SK-N-MC (cell line): Measurements from ENCODE around the gene PMEL.

Experiments used
- DNase-seq: peaks from one replicate; pipeline ENCODE4 v3.0.0-alpha.2; 2011; ENCODE audit warnings: low read depth, low spot score
- H3K27ac ChIP-seq: fragments of 200-600 bp; sonication (generic); 2 replicates; pipeline ENCODE4 v1.5.1; 2016; ENCODE audit warnings: mixed run types
- H3K36me3 ChIP-seq: fragments of 200-600 bp; sonication (generic); 2 replicates; pipeline ENCODE4 v1.6.1; 2017; ENCODE audit warnings: antibody characterized with exemption, low read length, mixed read lengths; ENCODE audit not compliant: insufficient read depth
- H3K4me3 ChIP-seq: fragments of 200-600 bp; sonication (generic); 2 replicates; pipeline ENCODE4 v1.5.1; 2016
- H3K9ac ChIP-seq: fragments of 200-600 bp; sonication (generic); 2 replicates; pipeline ENCODE4 v1.8.0; 2017; ENCODE audit warnings: mixed run types, mixed read lengths; ENCODE audit not compliant: insufficient read length
- H3K9me3 ChIP-seq: fragments of 200-600 bp; sonication (generic); 2 replicates; pipeline ENCODE4 v1.6.1; 2017; ENCODE audit warnings: low read depth, mild to moderate bottlenecking, antibody characterized with exemption, low read length, moderate library complexity, mixed read lengths
- EZH2 ChIP-seq: fragments of 200-600 bp; sonication (generic); IDR thresholded peaks from one replicate; pipeline ENCODE4 v1.6.1; 2017; ENCODE audit warnings: antibody characterized with exemption
- FOXP2 ChIP-seq: optimal IDR thresholded peaks from 2 replicates; pipeline ENCODE3; 2011; ENCODE audit warnings: mild to moderate bottlenecking, moderate library complexity; ENCODE audit not compliant: insufficient read depth; ENCODE audit errors: extremely low read length, control extremely low read depth
- POLR2AphosphoS5 ChIP-seq: IDR thresholded peaks from 2 replicates; pipeline ENCODE4 v1.6.1; 2012; ENCODE audit warnings: mild to moderate bottlenecking, low read depth, low read length, borderline replicate concordance

The PMEL gene

DNA sequence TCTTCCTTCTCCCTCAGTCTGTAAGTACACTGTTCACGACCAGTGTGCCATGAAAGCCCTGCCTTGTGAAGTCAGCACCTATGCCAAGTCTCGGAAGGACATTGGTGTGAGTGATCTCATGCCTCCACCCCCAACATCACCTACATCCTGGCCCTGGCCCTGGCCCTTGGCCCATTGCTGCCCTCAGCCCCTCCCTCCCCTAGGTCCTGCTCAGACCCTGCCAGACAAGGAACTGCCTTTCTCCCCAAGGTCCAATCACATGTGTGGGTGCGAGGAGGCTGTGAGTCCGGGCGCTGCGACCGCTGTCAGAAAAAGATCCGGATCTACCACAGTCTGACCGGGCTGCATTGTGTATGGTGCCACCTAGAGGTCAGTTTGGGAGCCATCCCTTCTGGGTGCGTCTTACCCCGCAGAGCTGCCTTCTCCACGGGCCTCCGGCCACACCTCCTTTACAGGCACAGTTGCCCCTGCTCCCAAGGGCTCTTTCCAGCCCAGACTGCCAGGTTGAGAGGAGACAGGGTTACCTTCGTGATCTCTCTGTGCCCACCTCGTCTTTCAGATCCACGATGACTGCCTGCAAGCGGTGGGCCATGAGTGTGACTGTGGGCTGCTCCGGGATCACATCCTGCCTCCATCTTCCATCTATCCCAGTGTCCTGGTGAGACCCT lies 25.6 kb downstream of the PMEL start:
- H3K27ac ChIP-seq: no peak overlapping the region
- TF ChIP-seq FOXP2 (peak; percentile 57), EZH2 (no peak)
- H3K9ac ChIP-seq: no peak overlapping the region
- no peaks in the 10 kb centered on the region for H3K9me3 ChIP-seq
- peak overlapping the region; percentile 30 for H3K4me3 ChIP-seq
- DNase-seq: no peak
- no peaks in the 10 kb centered on the region for H3K36me3 ChIP-seq

DNA sequence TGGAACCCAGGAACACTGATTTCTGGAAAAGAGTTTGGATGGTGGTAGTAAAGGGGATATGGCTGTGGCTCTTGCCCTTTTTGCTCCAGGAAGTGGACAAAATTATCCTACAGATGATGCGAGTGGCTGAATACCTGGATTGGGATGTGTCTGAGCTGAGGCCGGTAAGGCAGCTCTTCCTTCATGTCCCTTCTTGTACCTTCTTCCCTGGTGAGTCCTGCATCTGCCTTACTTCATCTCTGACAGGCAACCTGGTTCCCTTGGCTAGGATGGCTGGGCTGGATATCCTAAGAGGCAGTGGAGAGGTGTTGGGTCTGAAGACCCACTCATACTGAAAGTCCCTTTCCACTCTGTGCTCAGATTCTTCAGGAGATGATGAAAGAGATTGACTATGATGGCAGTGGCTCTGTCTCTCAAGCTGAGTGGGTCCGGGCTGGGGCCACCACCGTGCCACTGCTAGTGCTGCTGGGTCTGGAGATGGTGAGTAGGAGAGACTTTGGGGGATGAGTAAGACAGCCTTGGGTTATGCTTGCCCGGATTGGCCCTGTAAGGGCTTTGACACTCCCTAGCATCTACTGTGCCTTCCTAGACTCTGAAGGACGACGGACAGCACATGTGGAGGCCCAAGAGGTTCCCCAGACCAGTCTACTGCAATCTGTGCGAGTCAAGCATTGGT lies 26.9 kb downstream of the PMEL start:
- no peaks in the 10 kb centered on the region for H3K9me3 ChIP-seq
- H3K9ac ChIP-seq: no peak overlapping the region
- H3K36me3 ChIP-seq: no peaks in the 10 kb centered on the region
- no peak overlapping the region for H3K4me3 ChIP-seq
- H3K27ac ChIP-seq: no peak overlapping the region
- TF ChIP-seq FOXP2 (no peak), POLR2AphosphoS5 (no peak), EZH2 (no peak)
- DNase-seq: no peak

DNA sequence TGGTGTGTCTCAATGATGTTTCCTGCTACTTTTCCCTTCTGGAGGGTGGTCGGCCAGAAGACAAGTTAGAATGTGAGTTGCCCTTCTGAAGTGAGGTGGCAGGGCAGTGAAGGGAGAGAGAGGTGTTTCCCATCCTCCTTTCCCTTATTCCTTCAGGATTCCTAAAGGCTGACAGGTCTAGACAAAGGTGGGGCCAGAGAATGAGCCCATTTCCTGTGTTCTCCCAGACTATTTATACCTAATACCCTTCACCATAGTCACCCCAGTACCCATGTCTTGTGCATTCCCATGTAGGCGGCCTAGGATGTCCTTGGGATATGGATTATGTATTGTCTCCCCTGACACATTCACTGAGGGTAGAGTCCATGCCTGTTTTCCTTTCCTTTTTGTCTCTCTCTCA lies 27.9 kb downstream of the PMEL start:
- Histone ChIP-seq H3K9me3 (no peaks in the 10 kb centered on the region), H3K36me3 (no peaks in the 10 kb centered on the region), H3K27ac (no peak overlapping the region), H3K4me3 (no peak overlapping the region), H3K9ac (no peak overlapping the region)
- DNase-seq: no peak
- no peak for TF ChIP-seq POLR2AphosphoS5
- no peak for TF ChIP-seq FOXP2
- no peak for TF ChIP-seq EZH2

DNA sequence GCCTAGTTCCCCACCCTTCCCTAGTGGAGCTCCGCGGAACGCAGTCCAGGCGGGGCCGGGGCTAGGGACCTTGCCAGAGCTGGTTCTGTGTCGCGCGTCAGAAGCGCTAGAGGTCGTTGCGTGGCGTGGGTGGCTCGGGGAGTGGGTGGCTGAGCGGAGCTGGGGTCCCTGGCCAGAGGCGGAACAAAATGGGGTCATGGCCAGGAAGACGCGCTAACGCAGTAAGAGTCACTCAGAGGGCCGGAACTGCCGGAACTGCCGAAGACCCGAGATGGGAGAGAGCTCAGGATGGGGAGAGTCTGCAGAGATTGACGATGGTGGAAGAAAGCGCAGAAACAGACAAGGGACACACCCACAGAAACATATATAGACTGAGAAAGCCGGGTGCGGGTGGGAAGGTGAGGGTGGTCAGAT lies 30.1 kb downstream of the PMEL start:
- no peak for DNase-seq
- H3K9ac ChIP-seq: no peak overlapping the region
- H3K9me3 ChIP-seq: no peaks in the 10 kb centered on the region
- no peak overlapping the region for H3K4me3 ChIP-seq
- TF ChIP-seq FOXP2: no peak
- TF ChIP-seq EZH2: no peak
- no peak for TF ChIP-seq POLR2AphosphoS5
- no peaks in the 10 kb centered on the region for H3K36me3 ChIP-seq
- H3K27ac ChIP-seq: no peak overlapping the region

DNA sequence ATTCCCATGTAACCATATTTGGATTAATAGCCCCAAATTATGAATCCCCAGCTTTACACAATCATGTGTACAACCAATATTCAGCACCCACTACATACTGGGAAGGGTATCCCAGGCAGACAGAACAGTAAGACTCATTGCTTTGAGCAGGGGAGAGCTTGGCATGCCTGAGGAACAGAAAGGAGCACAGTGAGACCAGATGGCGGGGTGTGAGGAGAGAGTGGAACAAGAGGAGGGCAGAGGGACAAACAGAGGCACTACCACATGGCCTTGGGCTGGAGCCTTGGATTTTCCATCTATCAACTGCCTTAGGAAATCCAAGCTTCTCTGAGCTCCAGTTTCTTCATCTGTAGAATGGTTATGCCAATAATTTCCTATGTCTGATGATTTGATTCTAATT lies 31.1 kb downstream of the PMEL start:
- H3K9me3 ChIP-seq: no peaks in the 10 kb centered on the region
- no peak for DNase-seq
- no peak overlapping the region for H3K9ac ChIP-seq
- H3K4me3 ChIP-seq: no peak overlapping the region
- H3K36me3 ChIP-seq: no peaks in the 10 kb centered on the region
- TF ChIP-seq EZH2 (no peak), FOXP2 (no peak), POLR2AphosphoS5 (no peak)
- H3K27ac ChIP-seq: no peak overlapping the region

DNA sequence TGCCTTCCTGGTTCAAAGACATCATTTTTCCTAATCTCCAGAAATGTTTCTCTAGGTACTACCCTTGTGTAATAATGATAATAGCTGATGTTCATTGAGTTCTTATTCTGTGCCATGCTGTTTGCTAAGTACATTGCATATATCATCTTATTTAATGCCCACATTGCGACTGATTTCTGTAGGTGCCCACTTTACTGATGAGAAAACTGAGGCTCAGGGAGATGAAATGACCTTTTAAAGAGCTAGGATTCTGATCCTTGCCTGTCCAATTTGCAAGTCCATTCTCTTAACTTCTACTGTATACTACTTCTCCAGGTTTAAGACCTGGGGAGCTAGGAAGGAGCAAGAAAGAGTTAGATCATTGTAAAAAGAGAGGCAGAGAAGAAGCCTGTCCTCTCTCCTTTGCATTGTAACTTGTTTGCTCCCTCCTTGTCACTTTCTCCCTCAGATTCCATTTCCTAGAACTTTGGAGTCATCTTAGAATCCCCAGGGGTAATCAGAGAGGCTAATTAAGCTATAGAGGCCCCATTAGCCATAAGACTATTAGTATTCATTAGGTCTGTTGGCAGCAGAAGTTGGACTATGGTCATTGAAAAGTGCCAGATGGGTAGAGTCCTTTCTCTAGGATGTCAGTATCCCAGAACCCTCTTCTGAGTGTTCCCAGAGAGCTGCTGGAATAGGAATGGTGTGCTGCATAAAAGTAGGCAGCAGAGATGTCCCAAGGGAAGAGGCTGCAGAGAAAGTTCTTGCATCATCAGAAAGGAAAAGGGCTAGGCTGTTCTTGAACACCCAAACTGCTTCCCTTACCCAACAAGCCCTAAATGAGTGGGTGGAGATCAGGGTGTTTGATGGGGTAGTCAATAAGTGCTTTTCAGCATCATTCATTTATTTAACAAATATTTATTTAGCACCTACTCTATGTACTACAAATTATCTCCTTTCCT lies 31.8 kb downstream of the PMEL start:
- Histone ChIP-seq H3K4me3 (no peak overlapping the region), H3K9ac (no peak overlapping the region), H3K36me3 (no peaks in the 10 kb centered on the region), H3K27ac (no peak overlapping the region), H3K9me3 (no peaks in the 10 kb centered on the region)
- no peak for DNase-seq
- TF ChIP-seq FOXP2: no peak
- no peak for TF ChIP-seq POLR2AphosphoS5
- no peak for TF ChIP-seq EZH2

DNA sequence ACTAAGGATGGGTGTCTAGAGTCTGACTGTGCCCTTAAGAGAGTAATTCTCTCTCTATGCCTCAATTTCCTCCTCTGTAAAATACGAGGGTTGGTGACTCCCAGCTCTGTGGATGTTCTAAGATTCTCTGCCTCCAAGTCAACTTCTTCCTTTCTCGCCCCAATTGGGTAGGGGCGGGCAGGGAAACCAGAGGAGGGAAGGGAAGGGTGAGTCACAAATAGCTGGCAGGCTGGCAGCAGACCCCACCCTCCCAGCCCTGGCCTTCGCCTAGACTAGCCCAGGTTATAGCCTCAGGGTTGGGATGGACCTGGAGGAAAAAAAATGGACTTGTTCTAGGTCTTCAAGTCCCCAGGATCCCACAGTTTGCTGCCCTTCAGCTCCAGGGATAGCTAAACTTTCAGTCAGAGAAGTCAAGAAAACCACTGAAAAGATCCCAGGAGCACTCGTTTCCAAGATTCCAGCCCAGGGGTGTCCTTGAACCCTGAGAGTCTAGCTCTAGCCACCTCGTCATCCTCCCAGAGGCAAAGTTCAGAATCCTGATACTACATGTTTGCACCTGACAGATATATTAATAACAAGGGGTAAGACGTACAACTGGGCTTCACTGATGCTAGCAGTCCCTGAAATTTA lies 32.6 kb downstream of the PMEL start:
- TF ChIP-seq FOXP2 (no peak), POLR2AphosphoS5 (no peak), EZH2 (no peak)
- no peak overlapping the region for H3K9ac ChIP-seq
- DNase-seq: no peak
- no peaks in the 10 kb centered on the region for H3K9me3 ChIP-seq
- H3K36me3 ChIP-seq: no peaks in the 10 kb centered on the region
- 0 out of 2 replicates have a peak overlapping the region, but pooled peaks have one; percentile 57 for H3K27ac ChIP-seq
- no peak overlapping the region for H3K4me3 ChIP-seq

DNA sequence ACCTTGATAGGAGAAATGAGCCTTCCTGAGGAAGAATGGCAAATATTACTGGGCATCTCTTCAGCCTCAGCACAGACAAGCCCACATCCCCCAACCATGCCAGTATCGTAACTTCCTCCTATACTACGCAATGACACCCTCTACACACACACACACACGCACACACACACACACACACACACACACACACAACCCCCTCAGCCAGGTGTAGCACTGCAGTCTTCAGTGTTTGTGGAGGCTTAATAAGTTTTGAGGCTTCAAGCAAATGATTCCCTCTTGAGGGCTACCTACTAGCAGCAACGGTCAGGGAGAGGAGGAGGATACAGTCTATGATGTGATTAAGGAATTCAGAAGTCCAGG lies 33.3 kb downstream of the PMEL start:
- 0 out of 2 replicates have a peak overlapping the region, but pooled peaks have one; percentile 57 for H3K27ac ChIP-seq
- DNase-seq: no peak

More for the DNA sequence above, 33.3 kb downstream of the PMEL start:
- H3K4me3 ChIP-seq: no peak overlapping the region
- H3K9ac ChIP-seq: no peak overlapping the region
- no peaks in the 10 kb centered on the region for H3K36me3 ChIP-seq
- H3K9me3 ChIP-seq: no peaks in the 10 kb centered on the region
- no peak for TF ChIP-seq POLR2AphosphoS5
- TF ChIP-seq EZH2: no peak
- no peak for TF ChIP-seq FOXP2
